HG03469 (cell line): ENCODE results near the gene VPS13C.

ENCODE experiments used
- ATAC-seq: cut with Tn5 transposase; IDR thresholded peaks from one replicate; pipeline ENCODE4 v1.9.1; 2021; ENCODE audit warnings: mild to moderate bottlenecking, moderate library complexity, moderate number of reproducible peaks; ENCODE audit not compliant: unreplicated experiment

Gene VPS13C

GRCh38 chr15:61869656-61870055, 190.6 kb downstream of the VPS13C start:
- no peak for ATAC-seq

- no peak for ATAC-seq
These were observed 198.3 kb downstream of the VPS13C start for GRCh38 chr15:61861962-61862361.

- ATAC-seq: no peak
These were observed 202.9 kb downstream of the VPS13C start for GRCh38 chr15:61857169-61857829.

GRCh38 chr15:61856295-61856694, 204.0 kb downstream of the VPS13C start:
- ATAC-seq: no peak

- no peak for ATAC-seq
These were observed 207.1 kb downstream of the VPS13C start for GRCh38 chr15:61853195-61853594.

- no peak for ATAC-seq
These were observed 208.3 kb downstream of the VPS13C start for GRCh38 chr15:61851955-61852354.

- ATAC-seq: no peak
These were observed 210.8 kb downstream of the VPS13C start for GRCh38 chr15:61849447-61849846.

GRCh38 chr15:61841466-61841865, 218.8 kb downstream of the VPS13C start:
- no peak for ATAC-seq

- no peak for ATAC-seq
These were observed 220.2 kb downstream of the VPS13C start for GRCh38 chr15:61840090-61840489.

- no peak for ATAC-seq
These were observed 220.7 kb downstream of the VPS13C start for GRCh38 chr15:61839546-61839945.

GRCh38 chr15:61835496-61836106, 224.6 kb downstream of the VPS13C start:
- ATAC-seq: no peak

GRCh38 chr15:61835029-61835428, 225.2 kb downstream of the VPS13C start:
- ATAC-seq: no peak

- ATAC-seq: no peak
These were observed 226.1 kb downstream of the VPS13C start for GRCh38 chr15:61834076-61834697.

GRCh38 chr15:61832223-61832622, 228.0 kb downstream of the VPS13C start:
- no peak for ATAC-seq

- ATAC-seq: no peak
These were observed 228.7 kb downstream of the VPS13C start for GRCh38 chr15:61831505-61831921.

GRCh38 chr15:61830536-61831330, 229.5 kb downstream of the VPS13C start:
- ATAC-seq: no peak

- ATAC-seq: no peak
These were observed 230.7 kb downstream of the VPS13C start for GRCh38 chr15:61829514-61829889.

GRCh38 chr15:61828860-61829513, 231.3 kb downstream of the VPS13C start:
- ATAC-seq: no peak

- no peak for ATAC-seq
These were observed 232.2 kb downstream of the VPS13C start for GRCh38 chr15:61828008-61828407.

GRCh38 chr15:61827131-61827530, 233.1 kb downstream of the VPS13C start:
- no peak for ATAC-seq

GRCh38 chr15:61824291-61824690, 236.0 kb downstream of the VPS13C start:
- ATAC-seq: no peak
